Osteocyte (in vitro differentiated cells): Measurements from ENCODE around the gene WDR70. TPM values are rescaled to one million over a fixed set of nuclear protein-coding genes. Genes with fewer than 3 reads are reported as not detected.

Experiments used
- DNase-seq: peaks from one replicate; pipeline ENCODE4 v3.0.0; 2021; ENCODE audit warnings: mixed read lengths; ENCODE audit not compliant: unreplicated experiment; ENCODE audit errors: extremely low spot score
- H3K27ac Mint-ChIP-seq: one replicate; pipeline ENCODE4 v1.8.0; 2021; ENCODE audit warnings: mild to moderate bottlenecking, mixed read lengths; ENCODE audit not compliant: unreplicated experiment
- H3K27me3 Mint-ChIP-seq: one replicate; pipeline ENCODE4 v1.8.0; 2021; ENCODE audit warnings: mixed read lengths; ENCODE audit not compliant: unreplicated experiment
- H3K36me3 Mint-ChIP-seq: one replicate; pipeline ENCODE4 v1.8.0; 2021; ENCODE audit warnings: mixed read lengths; ENCODE audit not compliant: unreplicated experiment
- H3K4me1 Mint-ChIP-seq: one replicate; pipeline ENCODE4 v1.8.0; 2021; ENCODE audit warnings: mixed read lengths; ENCODE audit not compliant: unreplicated experiment
- H3K4me3 Mint-ChIP-seq: one replicate; pipeline ENCODE4 v1.8.0; 2021; ENCODE audit warnings: mild to moderate bottlenecking, moderate library complexity, mixed read lengths; ENCODE audit not compliant: unreplicated experiment
- H3K9me3 Mint-ChIP-seq: one replicate; pipeline ENCODE4 v1.8.0; 2021; ENCODE audit warnings: mixed read lengths; ENCODE audit not compliant: unreplicated experiment
- CTCF ChIP-seq: fragments of 200-600 bp; sonication (generic); IDR thresholded peaks from 2 replicates; pipeline ENCODE4 v1.5.0; 2021; ENCODE audit warnings: antibody characterized with exemption, mild to moderate bottlenecking, moderate library complexity
- total RNA-seq: library from RNA; stranded (reverse); gene quantifications from 2 replicates; pipeline ENCODE4 v1.2.1, GENCODE V29; 2021

Gene WDR70
- total RNA-seq, 1 donor from 2014 or later: 35.4 TPM

GRCh38 chr5:37701868-37702267, 322.8 kb downstream of the WDR70 start:
- H3K27ac Mint-ChIP-seq: no peak overlapping the region
- H3K27me3 Mint-ChIP-seq: no peaks in the 10 kb centered on the region
- peaks cover under 1% of the 10 kb centered on the region for H3K4me1 Mint-ChIP-seq
- peaks cover 13% of the 10 kb centered on the region for H3K36me3 Mint-ChIP-seq
- TF ChIP-seq CTCF: no peak
- DNase-seq: no peak
- no peak overlapping the region for H3K4me3 Mint-ChIP-seq
- no peaks in the 10 kb centered on the region for H3K9me3 Mint-ChIP-seq

GRCh38 chr5:37703841-37704241, 324.7 kb downstream of the WDR70 start:
- Mint-ChIP-seq H3K27me3 (no peaks in the 10 kb centered on the region), H3K27ac (no peak overlapping the region), H3K4me3 (no peak overlapping the region), H3K36me3 (peaks cover 13% of the 10 kb centered on the region), H3K9me3 (no peaks in the 10 kb centered on the region), H3K4me1 (no peaks in the 10 kb centered on the region)
- no peak for TF ChIP-seq CTCF
- DNase-seq: no peak

GRCh38 chr5:37704406-37704805, 325.3 kb downstream of the WDR70 start:
- Mint-ChIP-seq H3K4me3 (no peak overlapping the region), H3K27ac (no peak overlapping the region), H3K36me3 (peaks cover 11% of the 10 kb centered on the region), H3K4me1 (no peaks in the 10 kb centered on the region), H3K27me3 (no peaks in the 10 kb centered on the region), H3K9me3 (no peaks in the 10 kb centered on the region)
- no peak for DNase-seq
- TF ChIP-seq CTCF: no peak

GRCh38 chr5:37709020-37709419, 329.9 kb downstream of the WDR70 start:
- Mint-ChIP-seq H3K4me3 (no peak overlapping the region), H3K4me1 (no peaks in the 10 kb centered on the region), H3K36me3 (no peaks in the 10 kb centered on the region), H3K27ac (no peak overlapping the region), H3K9me3 (no peaks in the 10 kb centered on the region), H3K27me3 (no peaks in the 10 kb centered on the region)
- TF ChIP-seq CTCF: no peak
- DNase-seq: no peak

- H3K27me3 Mint-ChIP-seq: no peaks in the 10 kb centered on the region
- DNase-seq: no peak
- H3K4me1 Mint-ChIP-seq: no peaks in the 10 kb centered on the region
- no peak overlapping the region for H3K27ac Mint-ChIP-seq
- no peak for TF ChIP-seq CTCF
- no peak overlapping the region for H3K4me3 Mint-ChIP-seq
- peaks cover 3% of the 10 kb centered on the region for H3K36me3 Mint-ChIP-seq
- H3K9me3 Mint-ChIP-seq: no peaks in the 10 kb centered on the region
These were observed 331.8 kb downstream of the WDR70 start for GRCh38 chr5:37710965-37711364.
